Activated CD4-positive, alpha-beta memory T cell treated with anti-CD3 and anti-CD28 coated beads, Interleukin-2, amount 10 ng/mL, durations not matched to agents 7 days and 5 days (primary cell): ENCODE data around the gene G6PC3. TPM values are rescaled to one million over a fixed set of nuclear protein-coding genes. Genes with fewer than 3 reads are reported as not detected.
A peak's percentile ranks its signal among the peaks of the same experiment; 100 is the strongest.

ENCODE experiments used
- CTCF ChIA-PET: fragments of 350-600 bp; sonication (Branson Sonifier 250); formaldehyde crosslinking; loops from one replicate; lab custom pipeline; 2021; ENCODE audit warnings: antibody characterized with exemption, inconsistent platforms; lab: Charles Lee
- POLR2A ChIA-PET: fragments of 350-600 bp; sonication (Branson Sonifier 250); formaldehyde crosslinking; loops from one replicate; lab custom pipeline; 2021; ENCODE audit warnings: antibody characterized with exemption; lab: Charles Lee
- DNase-seq: peaks from one replicate; pipeline ENCODE4 v3.0.0-alpha.2; 2020
- H3K27ac Mint-ChIP-seq: one replicate; pipeline ENCODE4 v1.8.0; 2021; ENCODE audit warnings: mild to moderate bottlenecking, mixed read lengths
- H3K27me3 Mint-ChIP-seq: one replicate; pipeline ENCODE4 v1.8.0; 2021; ENCODE audit warnings: mixed read lengths
- H3K36me3 Mint-ChIP-seq: one replicate; pipeline ENCODE4 v1.8.0; 2021; ENCODE audit warnings: low read depth, mixed read lengths
- H3K4me1 Mint-ChIP-seq: one replicate; pipeline ENCODE4 v1.8.0; 2021; ENCODE audit warnings: mixed read lengths
- H3K4me3 Mint-ChIP-seq: one replicate; pipeline ENCODE4 v1.8.0; 2021; ENCODE audit warnings: mild to moderate bottlenecking, mixed read lengths
- H3K9me3 Mint-ChIP-seq: one replicate; pipeline ENCODE4 v1.8.0; 2021; ENCODE audit warnings: mixed read lengths
- total RNA-seq, 2 experiments: library from RNA; stranded (reverse); gene quantifications; one replicate each; pipeline ENCODE4 v1.2.3, GENCODE V29; 2021

The G6PC3 gene
- total RNA-seq, 2 experiments from 2014 or later = 19.3 to 19.9 TPM

GRCh38 chr17:44124118-44124438 is 53.5 kb downstream of the G6PC3 start:
- no peak for DNase-seq
- H3K9me3 Mint-ChIP-seq = no peaks in the 10 kb centered on the region
- no peaks in the 10 kb centered on the region for H3K36me3 Mint-ChIP-seq
- peaks cover 2% of the 10 kb centered on the region for H3K27me3 Mint-ChIP-seq
- CTCF ChIA-PET = interaction anchor here (0.6 to 2.5 kb wide), 18 partner anchors 9 to 844 kb away, joined by 3 to 21 read pairs (median 5); partner anchors contain the start of genes C1QL1, FAM171A2, HROB and TMUB2
- POLR2A ChIA-PET = interaction anchor here (0.6 to 2.6 kb wide), 25 partner anchors 9 to 1026 kb away, joined by 3 to 38 read pairs (median 4); partner anchors contain the start of genes HROB, LSM12, TMEM101 and TMUB2
- peaks cover 22% of the 10 kb centered on the region for H3K4me1 Mint-ChIP-seq
- peak overlapping the region; percentile 81 for H3K4me3 Mint-ChIP-seq
- H3K27ac Mint-ChIP-seq = peak overlapping the region; percentile 83

Other genes starting within 250 kb of the G6PC3 start
- gene MPP3, start 237.6 kb upstream of the G6PC3 start, total RNA-seq = not detected
- not detected for gene CD300LG, start 223.6 kb upstream of the G6PC3 start, total RNA-seq
- gene MPP2, start 163.2 kb upstream of the G6PC3 start, total RNA-seq = under 1 TPM; 0.48 to 0.65 TPM
- not detected for gene PPY, start 128.3 kb upstream of the G6PC3 start, total RNA-seq
- gene PYY, start 116.8 kb upstream of the G6PC3 start, total RNA-seq = not detected
- 1 to 10 TPM; 1.5 TPM for gene NAGS, start 66.1 kb upstream of the G6PC3 start, total RNA-seq
- 10 to 100 TPM; 32.2 to 35.5 TPM for gene TMEM101, start 55.8 kb upstream of the G6PC3 start, total RNA-seq
- gene LSM12, start 4.1 kb upstream of the G6PC3 start, total RNA-seq = 10 to 100 TPM; 61.1 to 62.8 TPM
- 10 to 100 TPM; 42.2 to 42.7 TPM for gene HDAC5, start 52.9 kb downstream of the G6PC3 start, total RNA-seq
- 10 to 100 TPM; 13.4 to 13.5 TPM for gene HROB, start 71.2 kb downstream of the G6PC3 start, total RNA-seq
- under 1 TPM in 1 of 2 experiments, not detected in 1; 0.38 TPM for gene ASB16, start 100.0 kb downstream of the G6PC3 start, total RNA-seq
- 10 to 100 TPM; 42.2 to 42.7 TPM for gene TMUB2, start 116.2 kb downstream of the G6PC3 start, total RNA-seq
- gene ATXN7L3, start 129.1 kb downstream of the G6PC3 start, total RNA-seq = 100 to 1,000 TPM; 106 to 107 TPM
- 100 to 1,000 TPM; 107 to 110 TPM for gene UBTF, start 148.9 kb downstream of the G6PC3 start, total RNA-seq
- not detected for gene SLC4A1, start 197.4 kb downstream of the G6PC3 start, total RNA-seq
- under 1 TPM in 1 of 2 experiments, not detected in 1; 0.28 TPM for gene RUNDC3A, start 237.9 kb downstream of the G6PC3 start, total RNA-seq